PC-3 (cell line): Measurements from ENCODE around the gene DPYSL3.

Experiments
- CTCF ChIP-seq: fragments of 300-600 bp; sonication (generic); conservative IDR thresholded peaks from 2 replicates; pipeline ENCODE4 v1.5.1; 2017; ENCODE audit warnings: antibody characterized with exemption, low read depth, mild to moderate bottlenecking, low read length
- EZH2 ChIP-seq: fragments of 300-600 bp; sonication (generic); IDR thresholded peaks from one replicate; pipeline ENCODE4 v1.6.1; 2017; ENCODE audit warnings: antibody characterized with exemption, mild to moderate bottlenecking, low read length; ENCODE audit not compliant: unreplicated experiment
- EZH2phosphoT487 ChIP-seq: fragments of 300-600 bp; sonication (generic); IDR thresholded peaks from 2 replicates; pipeline ENCODE4 v1.6.1; 2018; ENCODE audit warnings: mild to moderate bottlenecking, antibody characterized with exemption, low read length, borderline replicate concordance

GRCh38 chr5:147544556-147544955 is 34.7 kb upstream of the DPYSL3 start:
- TF ChIP-seq CTCF, result no peak
- no peak for TF ChIP-seq EZH2
- TF ChIP-seq EZH2phosphoT487, result no peak
